ENCODE measurements around the gene RIN1.
"Not testable (repeated sequence)": the region's sequence is repeated elsewhere in the genome, so short reads cannot be mapped to it uniquely, and the experiment has no call there.

Gene RIN1, protein sequence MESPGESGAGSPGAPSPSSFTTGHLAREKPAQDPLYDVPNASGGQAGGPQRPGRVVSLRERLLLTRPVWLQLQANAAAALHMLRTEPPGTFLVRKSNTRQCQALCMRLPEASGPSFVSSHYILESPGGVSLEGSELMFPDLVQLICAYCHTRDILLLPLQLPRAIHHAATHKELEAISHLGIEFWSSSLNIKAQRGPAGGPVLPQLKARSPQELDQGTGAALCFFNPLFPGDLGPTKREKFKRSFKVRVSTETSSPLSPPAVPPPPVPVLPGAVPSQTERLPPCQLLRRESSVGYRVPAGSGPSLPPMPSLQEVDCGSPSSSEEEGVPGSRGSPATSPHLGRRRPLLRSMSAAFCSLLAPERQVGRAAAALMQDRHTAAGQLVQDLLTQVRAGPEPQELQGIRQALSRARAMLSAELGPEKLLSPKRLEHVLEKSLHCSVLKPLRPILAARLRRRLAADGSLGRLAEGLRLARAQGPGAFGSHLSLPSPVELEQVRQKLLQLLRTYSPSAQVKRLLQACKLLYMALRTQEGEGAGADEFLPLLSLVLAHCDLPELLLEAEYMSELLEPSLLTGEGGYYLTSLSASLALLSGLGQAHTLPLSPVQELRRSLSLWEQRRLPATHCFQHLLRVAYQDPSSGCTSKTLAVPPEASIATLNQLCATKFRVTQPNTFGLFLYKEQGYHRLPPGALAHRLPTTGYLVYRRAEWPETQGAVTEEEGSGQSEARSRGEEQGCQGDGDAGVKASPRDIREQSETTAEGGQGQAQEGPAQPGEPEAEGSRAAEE

DNA sequence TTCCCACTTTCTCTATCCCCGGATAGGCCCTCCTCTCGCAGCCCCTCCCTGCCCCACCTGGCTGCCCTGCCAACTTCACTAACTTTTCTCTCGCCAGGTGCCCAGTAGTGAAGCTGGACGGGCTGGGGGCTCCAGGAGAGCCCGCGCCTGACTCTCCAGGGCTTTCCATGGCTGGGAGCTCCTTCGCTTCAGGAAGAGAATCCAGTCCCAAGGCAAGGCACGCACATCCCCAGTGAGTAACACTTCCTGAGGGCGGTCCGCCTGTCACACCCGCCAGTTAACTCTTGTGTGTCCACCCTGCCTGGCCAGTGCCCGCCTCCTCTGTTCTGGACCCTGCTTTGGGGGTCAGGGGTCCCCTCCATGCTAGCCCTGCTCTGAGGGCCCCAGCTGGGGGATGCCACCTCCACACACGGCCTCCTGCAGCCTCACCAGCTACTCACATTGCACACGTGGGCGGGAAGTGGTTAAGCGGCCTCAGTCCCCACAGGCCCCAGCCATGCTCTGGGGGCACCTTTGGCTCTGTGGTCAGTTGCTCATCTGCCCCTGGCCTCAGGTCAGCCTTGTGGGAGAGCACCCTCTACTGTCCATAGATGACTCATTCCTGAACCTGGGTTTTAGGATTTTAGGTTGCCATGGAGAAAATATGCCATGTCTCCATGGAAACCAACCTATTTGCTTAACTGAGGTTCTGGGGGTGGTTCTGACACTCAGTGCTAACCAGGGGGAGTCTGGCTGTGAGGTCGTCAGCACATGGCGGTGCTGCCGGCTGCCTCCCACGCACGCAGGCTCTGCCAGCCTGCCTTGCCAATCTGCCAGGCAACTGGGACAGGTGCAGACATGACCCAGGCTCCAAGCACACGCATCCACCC is at the start of gene RIN1:
TSS of gene RIN1 (minus strand) at position 201 of the 869 bp plus-strand sequence. CDS start at position 169, 32 bp downstream.
- peak in 1 of 2 donors; percentile 57 for DNase-seq

DNA sequence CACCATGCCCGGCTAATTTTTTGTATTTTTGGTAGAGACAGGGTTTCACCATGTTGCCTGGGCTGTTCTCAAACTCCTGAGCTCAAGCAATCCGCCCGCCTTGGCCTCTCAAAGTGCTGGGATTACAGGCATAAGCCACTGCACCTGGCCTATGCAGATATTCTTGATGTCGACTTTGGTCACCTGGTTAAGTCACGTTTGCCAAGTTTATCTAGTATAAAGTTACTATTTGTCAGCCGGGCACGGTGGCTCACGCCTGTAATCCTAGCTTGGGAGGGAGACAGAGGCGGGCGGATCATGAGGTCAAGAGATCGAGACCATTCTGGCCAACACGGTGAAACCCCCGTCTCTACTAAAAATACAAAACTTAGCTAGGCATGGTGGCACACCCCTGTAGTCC is 48.1 kb upstream of the RIN1 start:
- DNase-seq = not testable (repeated sequence)

DNA sequence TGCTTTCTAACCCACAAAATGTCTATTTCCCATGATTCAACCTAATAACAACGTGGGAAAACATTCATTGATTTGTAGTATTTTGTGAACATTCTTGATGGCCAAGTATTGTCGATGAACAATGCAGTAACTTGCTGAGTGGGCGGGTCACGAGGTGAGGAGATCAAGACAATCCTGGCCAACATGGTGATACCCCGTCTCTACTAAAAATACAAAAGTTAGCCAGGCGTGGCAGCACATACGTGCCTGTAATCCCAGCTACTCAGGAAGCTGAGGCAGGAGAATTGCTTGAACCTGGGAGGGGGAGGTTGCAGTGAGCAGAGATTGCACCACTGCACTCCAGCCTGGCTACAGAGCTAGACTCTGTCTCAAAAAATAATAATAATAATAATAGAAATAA is 44.0 kb upstream of the RIN1 start:
- not testable (repeated sequence) for DNase-seq

DNA sequence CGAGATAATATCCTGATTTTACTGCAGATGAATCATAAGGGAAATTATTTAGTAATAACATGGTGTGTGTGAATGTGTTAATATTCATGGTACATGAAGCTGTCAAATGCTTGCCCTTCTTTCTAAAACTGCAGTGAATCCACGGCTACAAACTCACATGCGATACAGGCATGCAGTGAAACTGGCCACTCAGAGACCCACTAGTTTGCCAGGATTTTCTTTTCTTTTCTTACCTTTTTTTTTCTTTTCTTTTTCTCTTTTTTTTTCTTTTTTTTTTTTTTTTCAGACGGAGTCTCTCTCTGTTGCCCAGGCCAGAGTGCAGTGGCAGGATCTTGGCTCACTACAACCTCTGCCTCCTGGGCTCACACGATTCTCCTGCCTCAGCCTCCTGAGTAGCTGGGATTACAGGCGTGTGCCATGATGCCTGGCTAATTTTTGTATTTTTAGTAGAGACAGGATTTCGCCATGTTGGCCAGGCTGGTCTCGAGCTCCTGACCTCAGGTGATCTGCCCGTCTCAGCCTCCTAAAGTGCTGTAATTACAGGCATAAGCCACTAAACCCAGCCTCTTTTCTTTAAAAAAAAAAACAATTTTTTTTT is 37.6 kb upstream of the RIN1 start:
- DNase-seq = not testable (repeated sequence)

DNA sequence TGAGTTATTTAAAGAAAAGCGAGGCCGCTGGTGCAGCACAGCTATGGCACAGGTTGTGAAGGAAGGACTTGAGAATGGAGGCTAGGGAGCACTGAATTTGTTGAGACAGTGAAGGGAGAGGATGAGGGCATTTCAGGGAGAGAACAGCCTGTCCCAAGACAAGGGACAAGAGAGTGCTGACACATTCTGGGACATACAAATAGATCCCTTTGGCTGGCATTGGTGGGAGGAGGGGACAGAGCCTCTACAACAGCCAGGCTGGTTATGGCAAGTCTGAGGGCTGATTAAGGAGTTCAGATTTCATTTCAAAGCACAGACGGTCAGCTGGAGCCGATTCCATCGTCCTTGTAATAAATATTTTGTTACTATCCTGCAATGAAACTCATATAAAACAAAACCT is 37.0 kb upstream of the RIN1 start:
- no peak for DNase-seq

DNA sequence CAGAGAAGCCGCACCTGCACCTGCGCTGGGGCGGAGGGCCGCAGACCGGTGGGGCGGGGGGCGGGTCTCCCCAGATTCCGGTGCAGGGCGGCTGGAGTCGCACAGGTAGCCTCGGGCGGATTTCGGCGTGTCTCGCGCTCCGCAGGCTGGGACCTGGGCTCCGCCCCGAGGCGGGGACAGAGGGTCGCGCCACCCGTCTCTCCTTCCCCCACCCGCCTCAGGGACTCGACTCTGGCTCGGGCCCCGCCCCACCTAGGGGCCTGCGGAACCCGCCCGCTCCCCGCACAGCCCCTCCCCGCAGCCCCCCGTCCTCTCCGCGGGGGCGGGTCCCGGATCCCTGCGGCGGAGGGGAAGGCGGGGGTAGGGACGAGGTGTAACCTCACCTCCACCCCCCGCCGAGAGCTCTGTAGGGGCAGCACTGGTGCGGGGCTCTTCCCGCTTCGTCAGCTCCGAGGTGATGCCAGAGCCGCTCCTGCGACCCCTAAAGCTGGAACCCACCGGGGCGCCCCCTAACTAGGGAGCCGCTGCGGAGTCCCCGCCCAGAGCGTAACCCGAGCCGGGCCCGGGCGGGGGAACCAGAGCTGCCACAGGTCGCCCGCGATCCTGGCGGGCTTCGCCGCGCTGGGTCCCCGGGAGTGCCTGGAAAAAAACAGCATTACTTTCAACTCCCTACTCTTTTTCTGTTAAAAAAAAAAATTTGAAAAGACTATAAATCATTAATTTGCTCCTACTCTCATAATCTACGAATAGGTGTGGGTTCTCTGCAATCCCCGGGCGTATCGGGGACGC is 35.6 kb upstream of the RIN1 start, which contains the start of gene SLC29A2:
TSS of gene SLC29A2 (minus strand) at position 134 of the 789 bp plus-strand sequence. CDS start 169 bp downstream, outside the sequence.
- peak; percentile 67 to 75 for DNase-seq

DNA sequence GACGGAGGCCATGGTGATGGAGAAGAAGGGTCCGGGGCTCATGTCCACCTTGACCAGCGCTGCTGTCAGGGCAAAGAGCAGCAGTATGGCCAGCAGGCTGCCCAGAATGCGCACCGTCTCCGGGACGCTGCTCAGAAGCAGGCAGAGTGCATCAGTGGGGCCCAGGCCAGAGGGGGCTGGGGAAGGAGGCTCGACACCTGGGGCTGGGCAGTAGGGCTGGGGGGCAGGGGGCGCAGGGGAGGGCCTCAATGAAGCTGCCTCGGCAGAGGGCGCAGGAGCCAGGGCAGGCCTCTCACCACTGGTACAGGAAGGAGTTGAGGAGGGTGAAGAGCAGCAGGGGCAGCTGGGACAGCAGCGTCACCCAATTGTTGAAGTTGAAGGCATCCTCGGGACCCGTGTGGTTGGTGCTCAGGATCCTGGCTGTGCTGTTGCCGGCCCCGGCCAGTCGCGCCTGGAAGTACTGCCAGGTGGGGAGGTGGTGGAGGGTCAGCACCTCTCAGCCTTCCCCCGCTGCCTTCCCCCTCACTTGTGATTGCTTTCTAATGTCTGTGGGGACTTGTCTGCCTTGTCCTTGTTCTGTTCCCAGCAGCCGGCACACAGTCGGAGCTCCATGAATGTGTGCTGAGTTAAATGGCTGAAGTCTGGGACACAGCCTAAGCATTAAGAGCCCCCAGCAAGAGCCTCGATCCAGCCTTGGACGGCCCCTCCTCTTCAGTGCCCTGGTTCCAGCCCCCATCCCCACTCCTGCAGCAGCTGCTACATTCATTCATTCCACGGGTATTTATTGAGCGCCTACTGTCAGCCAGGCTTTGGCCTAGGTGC is 33.0 kb upstream of the RIN1 start:
- no peak for DNase-seq

DNA sequence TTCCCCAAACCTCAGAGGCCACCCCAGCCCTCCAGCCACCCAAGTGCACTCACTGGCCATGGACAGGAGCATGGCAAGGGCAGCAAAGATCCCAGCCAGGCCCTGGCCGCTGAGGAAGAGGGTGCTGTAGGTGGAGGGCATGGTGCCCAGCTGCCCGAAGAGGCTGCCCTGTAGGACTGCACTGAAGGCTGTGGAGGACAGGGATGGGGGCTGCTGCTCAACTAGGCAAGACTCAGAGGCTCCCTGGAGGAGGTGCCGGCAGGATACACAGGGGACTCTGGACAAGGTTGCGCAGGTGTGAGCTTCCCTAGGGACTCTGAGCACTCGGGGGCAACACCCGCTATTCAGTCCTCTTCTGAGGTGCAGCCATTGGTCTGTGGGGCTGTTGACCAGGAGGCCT is 32.2 kb upstream of the RIN1 start:
- DNase-seq = no peak

DNA sequence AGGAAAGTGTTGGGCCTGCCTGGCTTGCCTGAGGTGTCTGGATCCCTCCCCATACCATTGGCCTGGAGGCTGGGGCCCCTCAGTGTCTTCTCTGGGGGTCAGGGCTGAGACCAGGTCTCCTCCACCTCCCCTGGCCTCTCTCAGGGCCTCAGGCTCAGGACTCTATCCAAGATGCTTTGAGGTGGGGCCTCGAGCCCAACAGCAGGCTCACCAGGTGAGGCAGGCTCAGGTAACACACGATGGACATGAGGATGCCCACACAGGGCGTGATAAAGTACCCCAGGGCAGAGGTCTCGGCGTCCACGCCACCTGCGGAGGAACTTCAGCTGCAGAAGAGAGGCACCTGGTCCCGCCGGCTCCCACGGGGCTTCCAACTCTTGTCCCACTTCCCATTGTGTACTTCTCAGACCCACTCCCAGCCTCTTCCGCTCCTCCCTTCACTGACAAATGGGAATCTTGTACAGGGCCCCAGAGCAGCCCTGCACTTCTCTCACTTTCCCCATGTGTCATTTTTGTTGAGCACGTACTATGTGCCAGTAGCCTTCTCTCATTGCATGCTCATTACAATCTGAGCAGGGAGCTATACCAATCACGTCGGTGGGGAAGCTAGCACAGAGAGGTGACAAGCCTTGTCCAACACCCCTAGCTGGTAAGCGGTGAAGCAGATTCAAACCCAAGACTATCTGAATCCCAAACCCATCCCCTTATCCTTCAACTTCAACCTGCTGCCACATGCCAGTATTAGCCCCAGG is 31.5 kb upstream of the RIN1 start:
- no peak for DNase-seq

DNA sequence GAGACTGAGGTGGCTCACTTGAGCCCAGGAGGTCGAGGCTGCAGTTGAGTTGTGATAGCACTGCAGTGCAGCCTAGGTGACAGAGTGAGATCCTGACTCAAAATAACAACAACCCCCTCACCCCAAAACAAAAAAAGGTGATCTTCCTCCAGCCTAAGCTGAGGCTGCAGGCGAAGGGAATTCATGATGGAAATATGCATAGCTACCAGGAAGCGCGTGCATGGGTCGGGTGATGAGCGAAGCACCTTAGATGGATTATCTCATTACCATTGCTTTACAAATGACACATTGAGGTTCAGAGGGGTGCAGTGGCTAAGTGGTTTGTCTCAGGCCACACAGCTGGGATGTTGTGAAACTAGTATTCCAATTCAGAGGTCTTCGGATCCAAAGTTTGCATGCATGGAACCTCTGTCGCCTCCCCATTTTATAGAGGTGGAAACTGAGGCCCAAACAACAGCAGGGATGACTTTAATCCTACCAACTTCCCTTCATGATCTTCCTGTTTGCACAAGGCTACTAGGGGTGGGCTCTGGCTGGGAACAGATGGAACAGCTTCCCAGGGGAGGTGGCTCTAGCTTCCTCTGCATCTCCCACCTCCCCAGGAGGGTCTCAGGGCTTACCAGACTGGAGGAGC is 30.7 kb upstream of the RIN1 start:
- DNase-seq = no peak

DNA sequence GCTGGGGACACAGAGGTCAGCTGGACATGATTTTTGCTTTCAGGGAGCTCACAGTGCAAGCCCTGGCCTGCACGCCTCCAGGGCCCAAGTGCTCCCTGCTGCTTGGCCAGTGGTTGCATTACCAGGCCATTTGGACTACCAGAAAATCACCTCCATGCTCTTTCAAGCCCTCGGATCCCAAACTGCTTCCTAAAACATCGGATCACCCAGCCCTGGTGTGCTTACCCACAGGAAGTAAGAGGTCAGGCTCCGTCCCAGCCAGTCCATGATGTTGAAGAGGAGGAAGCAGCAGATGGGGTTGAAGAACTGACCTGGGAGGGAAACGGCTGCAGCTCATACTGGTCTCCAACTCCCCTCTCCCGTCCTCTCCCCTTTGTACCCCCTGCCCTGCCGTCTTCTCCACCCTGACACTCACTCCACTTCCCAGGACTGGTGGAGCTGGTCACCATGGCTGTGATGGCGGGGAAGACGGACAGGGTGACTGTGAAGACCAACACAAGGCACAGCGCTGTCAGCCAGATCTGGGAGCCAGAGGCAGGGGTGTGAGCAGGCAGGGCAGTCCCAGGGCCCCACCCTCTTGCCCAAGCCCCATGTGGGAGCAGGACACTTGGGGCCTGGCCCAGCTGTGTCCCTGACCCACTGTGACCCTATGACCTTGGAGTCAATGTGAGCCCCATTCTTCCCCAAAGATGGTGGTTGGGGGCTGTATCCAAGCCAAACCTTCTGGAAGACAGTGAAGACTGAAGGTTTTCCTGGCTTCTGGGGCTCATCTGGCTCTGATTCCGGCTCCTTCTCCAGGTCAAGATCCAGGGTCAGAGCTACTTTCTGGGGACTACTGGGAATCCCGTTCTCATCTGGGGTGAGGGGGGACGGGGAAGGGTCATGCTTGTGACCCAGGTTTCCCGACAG is 29.7 kb upstream of the RIN1 start:
- DNase-seq = no peak

DNA sequence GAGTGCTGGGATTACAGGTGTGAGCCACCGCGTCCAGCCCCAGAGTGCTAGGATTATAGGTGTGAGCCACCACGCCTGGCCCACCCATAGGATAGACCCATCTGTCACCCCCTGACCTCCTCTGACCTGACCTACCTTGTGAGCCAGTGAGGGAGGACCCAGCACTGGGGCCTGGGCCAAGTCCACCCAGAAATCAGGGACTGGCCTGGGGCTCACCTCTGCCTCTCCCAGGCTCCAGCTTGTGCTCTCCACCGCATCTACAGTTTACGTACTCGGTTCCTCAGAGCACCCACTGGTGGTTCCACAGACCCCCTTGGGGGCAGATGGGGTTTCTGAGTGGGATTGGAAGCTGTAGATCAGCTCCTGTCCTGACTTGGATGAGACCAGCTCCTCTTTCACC is 28.9 kb upstream of the RIN1 start:
- DNase-seq = no peak

DNA sequence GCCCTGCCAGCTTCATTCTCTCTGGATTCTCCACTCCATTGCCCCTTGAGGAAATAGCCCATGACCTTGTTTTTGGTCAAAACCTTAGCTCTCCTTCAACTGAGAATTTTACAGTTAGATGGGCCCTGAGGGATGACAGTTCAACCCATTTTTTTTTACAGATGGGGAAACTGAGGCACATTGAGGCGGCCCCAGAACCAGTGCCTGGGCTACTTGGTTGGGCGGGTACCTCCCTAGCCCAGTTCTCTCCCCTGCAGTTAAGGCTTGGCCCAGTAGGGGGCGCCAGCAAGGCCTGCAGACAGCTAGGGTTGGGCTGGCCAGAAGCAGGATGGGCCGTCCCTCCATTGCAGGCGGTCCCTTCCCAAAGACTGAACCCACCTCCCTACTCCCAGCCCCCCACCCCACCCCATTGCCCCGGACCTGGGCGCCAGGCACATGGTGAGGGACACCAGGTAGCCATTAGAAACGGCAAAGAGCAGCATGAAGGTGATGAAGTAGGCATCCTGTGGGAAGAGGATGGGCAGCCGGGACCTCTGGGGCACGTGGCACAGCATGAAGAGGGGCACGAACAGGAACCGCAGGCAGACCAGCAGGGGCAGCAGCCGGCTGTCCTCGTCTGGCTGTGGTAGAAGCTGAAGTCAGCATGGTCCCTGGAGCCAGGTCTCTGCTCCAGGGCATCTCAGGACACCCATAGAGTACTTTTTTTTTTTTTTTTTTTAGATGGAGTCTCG is 27.7 kb upstream of the RIN1 start:
- DNase-seq = peak; percentile 44 to 70

DNA sequence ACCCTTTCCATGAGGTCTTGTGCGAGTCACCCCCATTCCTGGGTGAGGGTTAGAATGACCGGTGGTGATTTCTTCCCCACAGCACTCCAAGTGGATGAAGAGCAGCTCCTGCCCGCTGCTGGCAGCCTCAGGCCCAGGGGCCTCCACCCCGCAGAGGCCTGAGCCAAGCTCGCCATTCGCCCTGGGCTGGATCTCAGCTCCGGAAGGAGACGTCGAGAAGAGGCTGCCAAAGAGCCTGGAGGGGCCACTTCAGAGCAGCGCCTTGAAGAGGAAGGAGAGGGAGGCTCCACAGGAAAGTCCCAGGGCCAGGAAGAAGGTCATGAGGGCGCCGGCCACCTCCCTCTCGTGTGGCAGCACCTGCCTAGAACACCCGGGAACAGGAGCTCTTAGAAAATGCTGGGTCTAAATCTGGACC is 27.0 kb upstream of the RIN1 start:
- DNase-seq = no peak

DNA sequence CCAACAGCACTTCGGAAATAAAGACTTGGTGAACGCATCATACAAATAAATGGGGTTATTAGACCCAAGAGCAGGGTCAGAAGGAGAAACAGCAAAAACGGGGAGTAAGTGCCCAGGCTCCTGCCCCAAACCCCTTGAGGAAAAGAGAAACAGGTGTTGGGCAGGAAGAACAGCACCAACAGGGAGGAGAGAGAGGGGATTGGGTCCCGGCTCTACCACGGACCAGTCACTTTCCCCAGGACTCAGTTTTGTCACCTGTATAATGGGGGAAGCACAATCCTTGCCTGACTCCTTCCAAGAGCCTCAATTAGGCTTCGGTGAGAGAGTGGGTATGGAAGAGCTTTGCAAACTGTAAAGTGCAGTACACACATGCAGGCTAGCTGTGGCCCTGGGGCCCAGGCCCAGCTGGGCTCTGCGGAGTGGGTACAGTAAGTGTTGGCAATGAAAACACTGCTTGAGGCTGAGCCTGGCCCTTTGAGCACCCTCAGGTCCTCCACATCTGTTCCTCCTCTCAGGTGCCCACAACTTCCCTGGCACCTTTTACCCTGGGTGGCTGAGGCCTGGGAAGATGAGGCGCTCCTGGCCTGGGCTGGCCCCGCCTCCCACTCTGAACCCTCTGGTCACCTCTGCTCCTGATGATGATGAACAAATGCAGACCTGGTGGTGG is 26.4 kb upstream of the RIN1 start:
- no peak for DNase-seq

DNA sequence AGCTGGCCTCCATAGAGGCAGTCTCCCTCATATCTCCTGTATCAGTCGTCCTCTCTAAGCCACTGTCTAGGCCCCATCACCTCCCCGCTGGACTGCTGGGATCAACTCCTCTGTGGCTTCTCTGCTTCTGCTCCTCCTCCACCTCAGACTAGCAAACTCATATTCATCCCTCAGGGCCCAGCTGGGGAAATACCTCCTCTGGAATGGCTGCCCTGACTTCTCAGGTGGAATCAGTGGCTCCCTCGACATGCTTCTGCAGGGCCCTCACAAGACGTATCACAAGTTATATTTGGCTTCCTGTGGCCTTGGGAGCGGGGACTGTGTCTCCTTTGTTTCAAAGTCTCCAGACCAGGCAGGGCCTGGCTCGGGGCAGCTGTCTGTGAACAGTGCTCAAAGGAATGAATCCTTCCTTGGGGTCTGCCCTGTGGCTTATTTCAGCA is 25.3 kb upstream of the RIN1 start:
- DNase-seq = no peak
